Measurements from ENCODE around the gene PLXNB3. TPM values are rescaled to one million over a fixed set of nuclear protein-coding genes. Genes with fewer than 3 reads are reported as not detected.

PLXNB3 gene
- total RNA-seq: 10 to 100 TPM in 1 of 4 donors, 1 to 10 TPM in 3; 2.7 to 25.6 (median 7.6) TPM

- peak within 1 kb of the TSS in 1 of 4 donors; percentile 5 for H3K27ac ChIP-seq
- H3K4me3 ChIP-seq: peak within 1 kb of the TSS in 1 of 4 donors; percentile 22
These were observed at the start of gene PLXNB3 for GRCh38 chrX:153763989-153764755. Gene PLXNB3, plus strand, starts transcription at chrX:153764249. Its CDS starts 1,287 bp downstream, at chrX:153765536.

GRCh38 chrX:153714256-153714655 lies 49.8 kb upstream of the PLXNB3 start:
- DNase-seq: no peak
- no peaks in the 10 kb centered on the region for H3K4me1 ChIP-seq
- no peaks in the 10 kb centered on the region for H3K27me3 ChIP-seq
- H3K27ac ChIP-seq: no peak overlapping the region
- no peak overlapping the region for H3K4me3 ChIP-seq
- no peak for TF ChIP-seq POLR2A (IDR thresholded peaks at IDR 0.05)
- TF ChIP-seq, protein P1, sequence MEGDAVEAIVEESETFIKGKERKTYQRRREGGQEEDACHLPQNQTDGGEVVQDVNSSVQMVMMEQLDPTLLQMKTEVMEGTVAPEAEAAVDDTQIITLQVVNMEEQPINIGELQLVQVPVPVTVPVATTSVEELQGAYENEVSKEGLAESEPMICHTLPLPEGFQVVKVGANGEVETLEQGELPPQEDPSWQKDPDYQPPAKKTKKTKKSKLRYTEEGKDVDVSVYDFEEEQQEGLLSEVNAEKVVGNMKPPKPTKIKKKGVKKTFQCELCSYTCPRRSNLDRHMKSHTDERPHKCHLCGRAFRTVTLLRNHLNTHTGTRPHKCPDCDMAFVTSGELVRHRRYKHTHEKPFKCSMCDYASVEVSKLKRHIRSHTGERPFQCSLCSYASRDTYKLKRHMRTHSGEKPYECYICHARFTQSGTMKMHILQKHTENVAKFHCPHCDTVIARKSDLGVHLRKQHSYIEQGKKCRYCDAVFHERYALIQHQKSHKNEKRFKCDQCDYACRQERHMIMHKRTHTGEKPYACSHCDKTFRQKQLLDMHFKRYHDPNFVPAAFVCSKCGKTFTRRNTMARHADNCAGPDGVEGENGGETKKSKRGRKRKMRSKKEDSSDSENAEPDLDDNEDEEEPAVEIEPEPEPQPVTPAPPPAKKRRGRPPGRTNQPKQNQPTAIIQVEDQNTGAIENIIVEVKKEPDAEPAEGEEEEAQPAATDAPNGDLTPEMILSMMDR (IDR thresholded peaks at IDR 0.05): no peak
- H3K9me3 ChIP-seq: no peaks in the 10 kb centered on the region
- H3K36me3 ChIP-seq: peaks cover 0 to 42% (median 0%) of the 10 kb centered on the region in 3 donors

More at GRCh38 chrX:153763989-153764755, at the start of gene PLXNB3:
- TF ChIP-seq, protein P1 (IDR thresholded peaks at IDR 0.05): peak; percentile 55 to 90 (median 82)
- TF ChIP-seq POLR2A (IDR thresholded peaks at IDR 0.05): no peak
- DNase-seq: peak; percentile 83 to 92 (median 84)
- no peaks in the 10 kb centered on the region for H3K27me3 ChIP-seq
- no peaks in the 10 kb centered on the region for H3K36me3 ChIP-seq
- no peaks in the 10 kb centered on the region for H3K4me1 ChIP-seq
- no peaks in the 10 kb centered on the region for H3K9me3 ChIP-seq

- DNase-seq: no peak
- TF ChIP-seq, protein P1 (IDR thresholded peaks at IDR 0.05): no peak
- TF ChIP-seq POLR2A (IDR thresholded peaks at IDR 0.05): no peak
- peaks cover 0 to 58% (median 0%) of the 10 kb centered on the region in 3 donors for H3K36me3 ChIP-seq
- H3K4me1 ChIP-seq: peaks cover 0 to 9% (median under 1%) of the 10 kb centered on the region in 4 donors
- H3K4me3 ChIP-seq: no peak overlapping the region
- H3K27me3 ChIP-seq: no peaks in the 10 kb centered on the region
- no peaks in the 10 kb centered on the region for H3K9me3 ChIP-seq
- no peak overlapping the region for H3K27ac ChIP-seq
These were observed 46.6 kb upstream of the PLXNB3 start for GRCh38 chrX:153717445-153717844.

- DNase-seq: no peak
- H3K9me3 ChIP-seq: no peaks in the 10 kb centered on the region
- no peaks in the 10 kb centered on the region for H3K27me3 ChIP-seq
- no peak for TF ChIP-seq POLR2A (IDR thresholded peaks at IDR 0.05)
- TF ChIP-seq, protein P1 (IDR thresholded peaks at IDR 0.05): no peak
- peaks cover 0 to 14% (median 5%) of the 10 kb centered on the region in 4 donors for H3K4me1 ChIP-seq
- H3K27ac ChIP-seq: no peak overlapping the region
- no peak overlapping the region for H3K4me3 ChIP-seq
- peaks cover 0 to 46% (median 0%) of the 10 kb centered on the region in 3 donors for H3K36me3 ChIP-seq
These were observed 44.8 kb upstream of the PLXNB3 start for GRCh38 chrX:153719238-153719637.

DNA sequence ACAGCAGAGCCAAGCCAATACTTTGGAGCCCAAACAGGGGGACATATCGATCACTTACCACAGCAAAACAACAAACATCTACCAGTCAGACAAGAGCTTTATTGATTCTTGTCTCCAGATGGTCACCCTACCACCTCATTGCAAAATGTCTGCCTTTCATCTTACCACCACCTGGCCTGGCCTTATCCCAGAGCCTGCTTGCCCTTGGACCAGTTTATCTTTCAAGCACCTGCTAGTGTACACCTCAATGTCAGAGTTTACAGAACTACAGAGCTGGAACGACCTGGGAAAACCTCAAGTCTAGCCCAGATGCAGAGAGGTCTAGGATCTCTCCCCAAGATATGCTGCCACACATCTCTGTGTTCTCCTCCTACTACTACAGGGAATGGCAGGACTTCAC lies 44.3 kb upstream of the PLXNB3 start:
- DNase-seq: no peak
- Histone ChIP-seq H3K27me3 (no peaks in the 10 kb centered on the region), H3K27ac (no peak overlapping the region), H3K9me3 (no peaks in the 10 kb centered on the region), H3K4me3 (no peak overlapping the region), H3K36me3 (peaks cover 0 to 41% (median 0%) of the 10 kb centered on the region in 3 donors), H3K4me1 (peaks cover 0 to 14% (median 5%) of the 10 kb centered on the region in 4 donors)
- no peak for TF ChIP-seq POLR2A (IDR thresholded peaks at IDR 0.05)
- TF ChIP-seq, protein P1 (IDR thresholded peaks at IDR 0.05): no peak
